Sigmoid colon (tissue), 4 donors: ENCODE results near the gene HID1.

Experiments used
- CTCF ChIP-seq, 4 experiments: fragments of 450-650 bp in 3 of 4; fragments of 200-600 bp in 1 of 4; IDR thresholded peaks; one replicate each; pipeline ENCODE4 v1.5.1; 2016 to 2019; ENCODE audit warnings: antibody characterized with exemption in 4 of 4, mild to moderate bottlenecking in 3 of 4, moderate library complexity in 2 of 4
- POLR2A ChIP-seq, 2 donors: fragments of 450-650 bp; IDR thresholded peaks; one replicate each; pipeline ENCODE4 v1.6.1; 2016; ENCODE audit warnings: antibody characterized with exemption in 2 of 2, mild to moderate bottlenecking in 2 of 2, moderate library complexity in 2 of 2
- POLR2AphosphoS5 ChIP-seq, 4 donors: sonication (generic); formaldehyde crosslinking; IDR thresholded peaks; one replicate each; pipeline ENCODE4 v1.6.1; 2017; ENCODE audit warnings: antibody characterized with exemption in 4 of 4

GRCh38 chr17:74960570-74961342 lies 11.8 kb downstream of the HID1 start:
- no peak for TF ChIP-seq CTCF (IDR thresholded peaks at IDR 0.05)
- TF ChIP-seq POLR2AphosphoS5 (IDR thresholded peaks at IDR 0.05): no peak
- no peak for TF ChIP-seq POLR2A (IDR thresholded peaks at IDR 0.05)
